ENCODE data around the gene CAPN1. TPM values are rescaled to one million over a fixed set of nuclear protein-coding genes. Genes with fewer than 3 reads are reported as not detected.

Gene CAPN1
- total and polyA plus RNA-seq, 9 of the 15 experiments (the other 6 are each of a cell fraction or from before 2014, with no cell fraction given), result 3.5 to 199 (median 61.6) TPM

- TF ChIP-seq, protein P1, sequence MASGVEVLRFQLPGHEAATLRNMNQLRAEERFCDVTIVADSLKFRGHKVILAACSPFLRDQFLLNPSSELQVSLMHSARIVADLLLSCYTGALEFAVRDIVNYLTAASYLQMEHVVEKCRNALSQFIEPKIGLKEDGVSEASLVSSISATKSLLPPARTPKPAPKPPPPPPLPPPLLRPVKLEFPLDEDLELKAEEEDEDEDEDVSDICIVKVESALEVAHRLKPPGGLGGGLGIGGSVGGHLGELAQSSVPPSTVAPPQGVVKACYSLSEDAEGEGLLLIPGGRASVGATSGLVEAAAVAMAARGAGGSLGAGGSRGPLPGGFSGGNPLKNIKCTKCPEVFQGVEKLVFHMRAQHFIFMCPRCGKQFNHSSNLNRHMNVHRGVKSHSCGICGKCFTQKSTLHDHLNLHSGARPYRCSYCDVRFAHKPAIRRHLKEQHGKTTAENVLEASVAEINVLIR (CRISPR knock-in tag; IDR thresholded peaks at IDR 0.05), result no peak
- TF ChIP-seq, protein P2, sequence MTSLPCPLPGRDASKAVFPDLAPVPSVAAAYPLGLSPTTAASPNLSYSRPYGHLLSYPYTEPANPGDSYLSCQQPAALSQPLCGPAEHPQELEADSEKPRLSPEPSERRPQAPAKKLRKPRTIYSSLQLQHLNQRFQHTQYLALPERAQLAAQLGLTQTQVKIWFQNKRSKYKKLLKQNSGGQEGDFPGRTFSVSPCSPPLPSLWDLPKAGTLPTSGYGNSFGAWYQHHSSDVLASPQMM (CRISPR knock-in tag; IDR thresholded peaks at IDR 0.05), result no peak
- TF ChIP-seq MIER1 (IDR thresholded peaks at IDR 0.05; ENCODE audit: low read depth) (no peak), RBM22 (IDR thresholded peaks at IDR 0.05; ENCODE audit: low read depth, low read length, poor library complexity, severe bottlenecking) (no peak), ZFX (CRISPR knock-in tag; IDR thresholded peaks at IDR 0.05) (peak; percentile 65), ZC3H11A (IDR thresholded peaks at IDR 0.05; ENCODE audit: low read depth, low read length) (no peak), ZNF79 (CRISPR knock-in tag; IDR thresholded peaks at IDR 0.05; ENCODE audit: low read depth) (no peak), EP300 (IDR thresholded peaks at IDR 0.05; ENCODE audit: low read length) (no peak), ZNF23 (CRISPR knock-in tag; IDR thresholded peaks at IDR 0.05) (no peak), GATAD2A (IDR thresholded peaks at IDR 0.05) (0 out of 2 replicates have a peak, but pooled peaks have one; percentile 74), MCM5 (IDR thresholded peaks at IDR 0.05; ENCODE audit: low read depth) (no peak), SRF (CRISPR knock-in tag; IDR thresholded peaks at IDR 0.05) (no peak; a peak in 1 of 4 replicates), GATA2 (CRISPR knock-in tag; IDR thresholded peaks at IDR 0.05) (no peak), SMAD3 (CRISPR knock-in tag; conservative IDR thresholded peaks at IDR 0.05) (no peak), ZNF324 (CRISPR knock-in tag; IDR thresholded peaks at IDR 0.05) (no peak), HLTF (IDR thresholded peaks at IDR 0.05) (no peak), ZNF740 (CRISPR knock-in tag; IDR thresholded peaks at IDR 0.05) (no peak), ZNF740 (tag; IDR thresholded peaks at IDR 0.05) (no peak)
- TF ChIP-seq, protein P3, sequence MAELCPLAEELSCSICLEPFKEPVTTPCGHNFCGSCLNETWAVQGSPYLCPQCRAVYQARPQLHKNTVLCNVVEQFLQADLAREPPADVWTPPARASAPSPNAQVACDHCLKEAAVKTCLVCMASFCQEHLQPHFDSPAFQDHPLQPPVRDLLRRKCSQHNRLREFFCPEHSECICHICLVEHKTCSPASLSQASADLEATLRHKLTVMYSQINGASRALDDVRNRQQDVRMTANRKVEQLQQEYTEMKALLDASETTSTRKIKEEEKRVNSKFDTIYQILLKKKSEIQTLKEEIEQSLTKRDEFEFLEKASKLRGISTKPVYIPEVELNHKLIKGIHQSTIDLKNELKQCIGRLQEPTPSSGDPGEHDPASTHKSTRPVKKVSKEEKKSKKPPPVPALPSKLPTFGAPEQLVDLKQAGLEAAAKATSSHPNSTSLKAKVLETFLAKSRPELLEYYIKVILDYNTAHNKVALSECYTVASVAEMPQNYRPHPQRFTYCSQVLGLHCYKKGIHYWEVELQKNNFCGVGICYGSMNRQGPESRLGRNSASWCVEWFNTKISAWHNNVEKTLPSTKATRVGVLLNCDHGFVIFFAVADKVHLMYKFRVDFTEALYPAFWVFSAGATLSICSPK (IDR thresholded peaks at IDR 0.05; ENCODE audit: borderline replicate concordance), result no peak
- TF ChIP-seq, protein P4, sequence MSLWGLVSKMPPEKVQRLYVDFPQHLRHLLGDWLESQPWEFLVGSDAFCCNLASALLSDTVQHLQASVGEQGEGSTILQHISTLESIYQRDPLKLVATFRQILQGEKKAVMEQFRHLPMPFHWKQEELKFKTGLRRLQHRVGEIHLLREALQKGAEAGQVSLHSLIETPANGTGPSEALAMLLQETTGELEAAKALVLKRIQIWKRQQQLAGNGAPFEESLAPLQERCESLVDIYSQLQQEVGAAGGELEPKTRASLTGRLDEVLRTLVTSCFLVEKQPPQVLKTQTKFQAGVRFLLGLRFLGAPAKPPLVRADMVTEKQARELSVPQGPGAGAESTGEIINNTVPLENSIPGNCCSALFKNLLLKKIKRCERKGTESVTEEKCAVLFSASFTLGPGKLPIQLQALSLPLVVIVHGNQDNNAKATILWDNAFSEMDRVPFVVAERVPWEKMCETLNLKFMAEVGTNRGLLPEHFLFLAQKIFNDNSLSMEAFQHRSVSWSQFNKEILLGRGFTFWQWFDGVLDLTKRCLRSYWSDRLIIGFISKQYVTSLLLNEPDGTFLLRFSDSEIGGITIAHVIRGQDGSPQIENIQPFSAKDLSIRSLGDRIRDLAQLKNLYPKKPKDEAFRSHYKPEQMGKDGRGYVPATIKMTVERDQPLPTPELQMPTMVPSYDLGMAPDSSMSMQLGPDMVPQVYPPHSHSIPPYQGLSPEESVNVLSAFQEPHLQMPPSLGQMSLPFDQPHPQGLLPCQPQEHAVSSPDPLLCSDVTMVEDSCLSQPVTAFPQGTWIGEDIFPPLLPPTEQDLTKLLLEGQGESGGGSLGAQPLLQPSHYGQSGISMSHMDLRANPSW (CRISPR knock-in tag; IDR thresholded peaks at IDR 0.05), result no peak
- TF ChIP-seq, protein P5, sequence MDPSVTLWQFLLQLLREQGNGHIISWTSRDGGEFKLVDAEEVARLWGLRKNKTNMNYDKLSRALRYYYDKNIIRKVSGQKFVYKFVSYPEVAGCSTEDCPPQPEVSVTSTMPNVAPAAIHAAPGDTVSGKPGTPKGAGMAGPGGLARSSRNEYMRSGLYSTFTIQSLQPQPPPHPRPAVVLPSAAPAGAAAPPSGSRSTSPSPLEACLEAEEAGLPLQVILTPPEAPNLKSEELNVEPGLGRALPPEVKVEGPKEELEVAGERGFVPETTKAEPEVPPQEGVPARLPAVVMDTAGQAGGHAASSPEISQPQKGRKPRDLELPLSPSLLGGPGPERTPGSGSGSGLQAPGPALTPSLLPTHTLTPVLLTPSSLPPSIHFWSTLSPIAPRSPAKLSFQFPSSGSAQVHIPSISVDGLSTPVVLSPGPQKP (CRISPR knock-in tag; IDR thresholded peaks at IDR 0.05), result no peak
These were observed 31.0 kb upstream of the CAPN1 start (continued) for GRCh38 chr11:65150509-65151299.

Data from K562 (cell line).